ENCODE measurements around the gene INTS4. TPM values are rescaled to one million over a fixed set of nuclear protein-coding genes. Genes with fewer than 3 reads are reported as not detected.

The INTS4 gene
- total and polyA plus RNA-seq, 2 of the 4 experiments (the other 2 are of a cell fraction): 24.0 to 52.5 TPM

DNA sequence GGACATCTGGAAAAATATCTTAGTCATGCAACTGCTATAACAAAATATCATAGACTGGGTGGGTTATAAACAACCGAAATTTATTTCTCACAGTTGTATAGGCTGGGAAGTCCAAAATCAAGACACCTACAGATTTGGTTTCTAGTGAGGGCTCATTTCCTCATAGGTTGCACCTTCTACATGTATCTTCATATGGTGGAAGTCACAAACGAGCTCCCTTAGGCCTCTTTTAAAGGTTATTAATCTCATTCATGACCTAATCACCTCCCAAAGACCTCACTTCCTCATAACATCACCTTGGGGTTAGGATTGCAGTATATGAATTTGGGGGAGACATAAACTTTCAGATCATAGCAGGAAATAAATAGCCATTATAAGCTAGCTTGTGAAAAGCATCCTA lies 85.2 kb downstream of the INTS4 start:
- H2BK15ac ChIP-seq (ENCODE audit: low read depth, low read length): no peak overlapping the region
- H3K14ac ChIP-seq (replicated peaks; ENCODE audit: low read depth, low read length): no peak overlapping the region
- H3K27ac ChIP-seq (ENCODE audit: insufficient read depth, low read length): no peak overlapping the region
- H2BK5ac ChIP-seq (ENCODE audit: low read depth, low read length, poor library complexity, severe bottlenecking): no peak overlapping the region
- no peak overlapping the region for H4K8ac ChIP-seq (ENCODE audit: low read depth in 2 of 2, low read length in 2 of 2)
- no peak overlapping the region for H4K91ac ChIP-seq (ENCODE audit: insufficient read depth, low read depth, low read length)
- TF ChIP-seq NFE2L2 (IDR thresholded peaks at IDR 0.05; ENCODE audit: low read depth, low read length) (no peak), SMC3 (IDR thresholded peaks at IDR 0.05; ENCODE audit: low read depth, low read length) (no peak), FOS (IDR thresholded peaks at IDR 0.05; ENCODE audit: low read depth, low read length) (no peak), MXI1 (IDR thresholded peaks at IDR 0.05; ENCODE audit: borderline replicate concordance, low read depth, low read length) (no peak), MAFK (IDR thresholded peaks at IDR 0.05; ENCODE audit: low read depth, low read length) (no peak), POLR2A (IDR thresholded peaks at IDR 0.05; ENCODE audit: low read depth, low read length) (no peak), RAD21 (IDR thresholded peaks at IDR 0.05; ENCODE audit: low read length) (no peak)
- TF ChIP-seq, protein P1, sequence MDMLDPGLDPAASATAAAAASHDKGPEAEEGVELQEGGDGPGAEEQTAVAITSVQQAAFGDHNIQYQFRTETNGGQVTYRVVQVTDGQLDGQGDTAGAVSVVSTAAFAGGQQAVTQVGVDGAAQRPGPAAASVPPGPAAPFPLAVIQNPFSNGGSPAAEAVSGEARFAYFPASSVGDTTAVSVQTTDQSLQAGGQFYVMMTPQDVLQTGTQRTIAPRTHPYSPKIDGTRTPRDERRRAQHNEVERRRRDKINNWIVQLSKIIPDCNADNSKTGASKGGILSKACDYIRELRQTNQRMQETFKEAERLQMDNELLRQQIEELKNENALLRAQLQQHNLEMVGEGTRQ (IDR thresholded peaks at IDR 0.05; ENCODE audit: low read depth, low read length): no peak
- TF ChIP-seq, protein P2, sequence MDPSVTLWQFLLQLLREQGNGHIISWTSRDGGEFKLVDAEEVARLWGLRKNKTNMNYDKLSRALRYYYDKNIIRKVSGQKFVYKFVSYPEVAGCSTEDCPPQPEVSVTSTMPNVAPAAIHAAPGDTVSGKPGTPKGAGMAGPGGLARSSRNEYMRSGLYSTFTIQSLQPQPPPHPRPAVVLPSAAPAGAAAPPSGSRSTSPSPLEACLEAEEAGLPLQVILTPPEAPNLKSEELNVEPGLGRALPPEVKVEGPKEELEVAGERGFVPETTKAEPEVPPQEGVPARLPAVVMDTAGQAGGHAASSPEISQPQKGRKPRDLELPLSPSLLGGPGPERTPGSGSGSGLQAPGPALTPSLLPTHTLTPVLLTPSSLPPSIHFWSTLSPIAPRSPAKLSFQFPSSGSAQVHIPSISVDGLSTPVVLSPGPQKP (IDR thresholded peaks at IDR 0.05; ENCODE audit: borderline replicate concordance, low read depth, low read length): no peak
- H3K18ac ChIP-seq (ENCODE audit: low read depth, low read length): no peak overlapping the region
- H3K4me3 ChIP-seq (ENCODE audit: insufficient read depth, low read depth, low read length): no peak overlapping the region
- peaks cover 5% of the 10 kb centered on the region; the same call in 1 of the 2 replicates for H3K36me3 ChIP-seq (ENCODE audit: control insufficient read depth, insufficient read depth, low read length)
- H2AK9ac ChIP-seq (replicated peaks; ENCODE audit: low read depth, low read length, poor library complexity): no peak overlapping the region
- DNase-seq: no peak
- ATAC-seq (ENCODE audit: low read depth): no peak
- BruUV-seq (replicated peaks): no TSS peak
- no peak overlapping the region for H3K9ac ChIP-seq (ENCODE audit: low read depth, low read length)
- no peak overlapping the region for H3K56ac ChIP-seq (ENCODE audit: extremely low read depth, insufficient read depth, low read length)
- POLR2A ChIA-PET (ENCODE audit: unreplicated experiment): no interaction called here
- no peak overlapping the region for H2AFZ ChIP-seq (replicated peaks; ENCODE audit: low read length, poor library complexity)
- H3K4me2 ChIP-seq (ENCODE audit: low read depth, low read length): no peak overlapping the region
- H2BK20ac ChIP-seq (ENCODE audit: low read depth, low read length): no peak overlapping the region
- peaks cover 7% of the 10 kb centered on the region for H3K4me1 ChIP-seq (ENCODE audit: control insufficient read depth, insufficient read depth, low read length)
- no CpG with 5 or more reads among the region's 2 CpGs for WGBS, 2 experiments (ENCODE audit: extremely low coverage in 2 of 2, insufficient read length in 1 of 2)
- no peak overlapping the region for H2AK5ac ChIP-seq (ENCODE audit: low read depth, low read length)
- peaks cover 3% of the 10 kb centered on the region; the same call in 1 of the 2 replicates for H4K20me1 ChIP-seq (ENCODE audit: insufficient read depth, low read length)
- no peak overlapping the region for H3K23ac ChIP-seq (ENCODE audit: low read depth, low read length)
- H3K4ac ChIP-seq (ENCODE audit: low read depth, low read length): no peak overlapping the region
- intact Hi-C loops (cut with micrococcal nuclease) (no loop called here), dilution Hi-C loops (cut with HindIII; ENCODE audit: low sequenced_read_pairs, unreplicated experiment) (no loop called here), in situ Hi-C loops (cut with MboI; ENCODE audit: low sequenced_read_pairs) (no loop called here)
- peaks cover 6% of the 10 kb centered on the region; the same call in 1 of the 2 replicates for H3K9me1 ChIP-seq (ENCODE audit: insufficient read depth, low read length)
- H4K5ac ChIP-seq (ENCODE audit: low read depth, low read length): no peak overlapping the region
- H3K9me3 ChIP-seq (ENCODE audit: control insufficient read depth, insufficient read depth, low read length): no peaks in the 10 kb centered on the region
- no peaks in the 10 kb centered on the region for H3K27me3 ChIP-seq (ENCODE audit: control insufficient read depth, insufficient read depth, low read length)
- H2BK120ac ChIP-seq (ENCODE audit: low read depth, low read length): no peak overlapping the region
- CTCF ChIA-PET: no interaction called here
- H3K79me1 ChIP-seq (ENCODE audit: low read depth in 1 of 2, low read length in 2 of 2): peaks cover 2 to 7% of the 10 kb centered on the region in 2 experiments; a peak in 3 of 4 replicates

Data from IMR-90 (cell line).